ENCODE results near the gene EPHA1.

GRCh38 chr7:143434660-143435059 lies 26.0 kb upstream of the EPHA1 start:
- TF ChIP-seq CTCF (IDR thresholded peaks at IDR 0.05; ENCODE audit: low read depth, low read length, poor library complexity, severe bottlenecking), result no peak
- no peak for TF ChIP-seq EZH2phosphoT487 (IDR thresholded peaks at IDR 0.05; ENCODE audit: borderline replicate concordance, low read length)
